OCI-LY3 (cell line): Measurements from ENCODE around the gene TFPI.
"Not testable (repeated sequence)": the region's sequence is repeated elsewhere in the genome, so short reads cannot be mapped to it uniquely, and the experiment has no call there.

Experiments
- CTCF ChIP-seq: fragments of 200-600, 300-600 bp; sonication (generic); IDR thresholded peaks from 2 replicates; pipeline ENCODE4 v1.5.1; 2014; ENCODE audit warnings: antibody characterized with exemption, low read length, low read depth
- EZH2phosphoT487 ChIP-seq: fragments of 200-600 bp; shearing (Covaris generic); IDR thresholded peaks from 2 replicates; pipeline ENCODE4 v1.6.1; 2018; ENCODE audit warnings: antibody characterized with exemption, mixed run types, low read depth

- TF ChIP-seq CTCF, EZH2phosphoT487: not testable (repeated sequence)
Measured at GRCh38 chr2:187538222-187538621, 16.0 kb downstream of the TFPI start.
